HG02610 (cell line): ENCODE measurements around the gene ZBTB4.
"Not testable (repeated sequence)": the region's sequence is repeated elsewhere in the genome, so short reads cannot be mapped to it uniquely, and the experiment has no call there.

Source experiments
- ATAC-seq: cut with Tn5 transposase; IDR thresholded peaks from one replicate; pipeline ENCODE4 v1.9.1; 2021; ENCODE audit warnings: mild to moderate bottlenecking, moderate library complexity; ENCODE audit not compliant: unreplicated experiment

ZBTB4 gene

DNA sequence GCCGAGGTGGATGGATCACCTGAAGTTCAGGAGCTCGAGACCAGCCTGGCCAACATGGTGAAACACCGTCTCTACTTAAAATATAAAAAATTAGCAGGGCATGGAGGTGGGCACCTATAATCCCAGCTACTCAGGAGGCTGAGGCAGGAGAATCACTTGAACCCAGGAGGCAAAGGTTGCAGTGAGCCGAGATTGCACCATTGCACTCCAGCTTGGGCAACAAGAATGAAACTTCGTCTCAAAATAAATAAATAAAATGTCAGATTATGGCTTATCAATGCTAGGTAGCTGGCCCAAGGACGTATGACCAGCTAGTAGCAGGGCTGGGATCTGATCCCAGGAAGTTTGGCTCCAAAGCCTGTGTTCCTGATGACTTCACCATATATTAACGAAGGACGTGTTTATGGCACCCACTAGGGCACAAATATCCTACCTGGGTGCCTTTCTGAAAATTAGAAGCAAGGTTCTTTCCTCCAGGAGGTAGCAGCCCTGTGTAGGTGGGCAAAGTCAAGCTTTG lies 8.9 kb downstream of the ZBTB4 start:
- not testable (repeated sequence) for ATAC-seq

DNA sequence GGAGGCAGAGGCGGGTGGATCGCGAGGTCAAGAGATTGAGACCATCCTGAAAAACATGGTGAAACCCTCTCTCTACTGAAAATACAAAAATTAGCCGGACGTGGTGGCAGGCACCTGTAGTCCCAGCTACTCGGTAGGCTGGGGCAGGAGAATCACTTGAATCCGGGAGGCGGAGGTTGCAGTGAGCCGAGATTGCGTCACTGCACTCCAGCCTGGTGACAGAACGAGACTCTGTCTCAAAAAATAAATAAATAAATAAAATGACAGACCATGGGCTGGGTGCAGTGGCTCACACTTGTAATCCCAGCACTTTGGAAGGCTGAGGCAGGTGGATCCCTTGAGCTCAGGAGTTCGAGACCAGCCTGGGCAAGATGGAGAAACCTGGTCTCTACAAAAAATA lies 9.6 kb downstream of the ZBTB4 start:
- ATAC-seq, result not testable (repeated sequence)

DNA sequence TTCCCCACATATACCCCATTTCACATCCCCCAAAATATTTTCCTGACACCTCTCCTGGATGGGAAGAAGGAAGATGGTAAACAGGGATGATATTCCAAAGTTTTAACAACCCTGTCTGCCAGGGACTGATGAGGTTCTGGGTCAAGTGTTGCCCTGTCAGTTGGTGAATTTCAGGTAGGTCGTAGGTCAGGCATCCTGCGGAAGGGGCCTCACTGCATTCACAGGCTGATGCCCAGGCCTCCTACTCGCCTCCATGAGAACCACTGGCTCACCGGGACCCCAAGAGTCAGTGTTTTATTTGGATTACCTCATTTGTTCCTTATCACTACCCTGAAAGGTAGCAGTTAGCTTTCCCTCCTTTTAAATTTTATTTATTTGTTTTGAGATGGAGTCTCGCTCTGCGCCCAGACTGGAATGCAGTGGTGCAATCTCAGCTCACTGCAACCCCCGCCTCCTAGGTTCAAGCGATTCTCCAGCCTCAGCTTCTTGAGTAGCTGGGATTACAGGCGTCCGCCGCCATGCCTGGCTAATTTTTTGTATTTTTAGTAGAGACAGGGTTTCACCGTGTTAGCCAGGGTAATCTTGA lies 10.5 kb downstream of the ZBTB4 start:
- no peak for ATAC-seq

DNA sequence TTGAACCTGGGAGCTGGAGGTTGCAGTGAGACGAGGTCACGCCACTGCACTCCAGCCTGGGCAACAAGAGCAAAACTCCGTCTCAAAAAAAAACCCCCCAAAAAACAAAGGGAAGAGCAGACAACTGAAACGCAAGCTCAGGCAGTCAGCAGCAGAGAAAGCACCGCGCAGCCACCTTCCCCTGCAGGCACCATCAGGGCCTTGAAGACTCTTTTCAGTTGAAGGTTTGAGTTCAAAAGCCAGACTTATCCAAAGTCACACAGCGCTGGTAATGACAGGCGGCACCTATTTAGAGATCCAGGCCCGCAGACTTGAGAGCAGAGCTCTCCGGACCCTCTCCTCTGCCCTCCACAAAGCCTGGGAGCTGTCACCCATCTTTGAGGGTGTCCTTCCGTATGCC lies 11.1 kb downstream of the ZBTB4 start:
- no peak for ATAC-seq

DNA sequence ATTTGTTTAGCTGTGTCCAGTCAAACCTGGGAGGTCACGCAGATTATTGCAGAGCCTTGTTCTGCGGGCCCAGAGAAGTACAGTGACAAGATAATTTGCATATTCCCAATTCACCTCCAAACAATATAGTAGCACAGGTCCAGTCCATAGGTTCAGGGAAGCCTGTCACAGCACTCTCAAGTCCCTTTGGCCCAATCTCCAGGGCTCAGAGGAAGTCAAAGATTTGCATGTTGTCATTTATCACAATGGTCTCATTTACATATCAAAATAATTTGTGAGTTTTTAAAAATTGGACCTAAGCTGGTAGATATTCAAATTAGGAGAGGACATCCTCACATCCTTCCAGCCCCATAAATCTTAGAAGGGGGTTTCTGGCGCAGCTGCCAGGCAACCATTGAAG lies 11.9 kb downstream of the ZBTB4 start:
- no peak for ATAC-seq

- ATAC-seq, result no peak
These were observed 12.6 kb downstream of the ZBTB4 start for GRCh38 chr17:7466639-7467341.

DNA sequence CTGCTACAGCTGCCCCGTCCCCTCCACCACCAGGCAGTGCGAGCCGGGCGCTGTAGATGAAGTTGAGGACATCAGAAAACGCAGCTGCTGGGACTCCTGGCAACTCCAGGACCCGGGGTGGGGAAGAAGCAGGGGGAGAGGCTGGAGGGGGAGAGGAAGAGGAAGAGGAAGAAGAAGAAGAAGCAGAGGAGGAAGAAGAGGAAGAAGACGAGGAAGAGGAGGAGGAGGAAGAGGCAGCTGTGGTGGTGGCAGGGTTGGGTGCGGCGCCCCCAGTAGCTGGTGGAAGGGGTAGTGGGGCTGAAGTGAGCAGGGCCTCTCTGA lies 13.2 kb downstream of the ZBTB4 start:
- ATAC-seq, result no peak

GRCh38 chr17:7465597-7466275 lies 13.7 kb downstream of the ZBTB4 start:
- ATAC-seq, result no peak

DNA sequence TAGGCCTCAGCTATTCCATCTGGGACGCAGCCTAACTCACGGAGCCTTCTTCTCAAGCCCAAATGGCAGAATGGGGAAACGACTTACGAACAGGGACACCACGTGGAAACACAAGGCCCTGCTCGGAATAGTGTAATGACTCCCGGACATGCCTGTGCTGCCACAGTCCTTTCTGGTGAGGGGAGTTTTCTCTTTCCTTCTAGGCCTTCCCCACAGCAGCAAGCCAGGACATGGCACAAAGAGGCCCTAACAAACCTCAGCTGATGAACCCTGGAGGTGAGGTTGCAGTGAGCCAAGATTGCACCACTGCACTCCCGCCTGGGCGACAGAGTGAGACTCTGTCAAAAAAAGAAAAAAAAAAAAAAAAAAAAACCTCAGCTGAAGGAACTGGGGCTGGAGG lies 15.3 kb downstream of the ZBTB4 start:
- no peak for ATAC-seq

DNA sequence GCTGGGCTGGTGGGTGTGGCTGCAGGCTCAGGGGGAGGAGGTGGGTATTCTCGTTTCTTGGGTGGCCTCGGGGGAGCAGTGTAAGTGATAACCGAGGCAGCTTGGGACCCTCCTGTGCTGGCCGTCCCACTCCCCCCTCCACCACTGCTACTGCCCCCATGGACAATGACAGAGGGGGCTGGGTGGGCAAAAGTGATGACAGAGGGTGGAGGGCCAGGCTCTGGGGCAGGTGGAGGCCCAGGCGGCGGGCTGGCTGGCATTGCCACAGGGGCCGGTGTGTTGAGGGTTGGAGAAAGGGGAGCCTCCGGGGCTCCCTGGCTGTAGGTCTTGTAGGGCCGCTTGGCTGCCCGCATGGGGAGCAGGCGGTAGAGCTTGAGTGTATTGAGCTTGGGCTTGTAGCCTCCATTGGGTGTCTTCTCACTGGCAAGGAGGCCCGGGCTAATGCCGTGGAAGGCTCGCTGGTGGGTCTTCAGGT lies 16.0 kb downstream of the ZBTB4 start:
- no peak for ATAC-seq

DNA sequence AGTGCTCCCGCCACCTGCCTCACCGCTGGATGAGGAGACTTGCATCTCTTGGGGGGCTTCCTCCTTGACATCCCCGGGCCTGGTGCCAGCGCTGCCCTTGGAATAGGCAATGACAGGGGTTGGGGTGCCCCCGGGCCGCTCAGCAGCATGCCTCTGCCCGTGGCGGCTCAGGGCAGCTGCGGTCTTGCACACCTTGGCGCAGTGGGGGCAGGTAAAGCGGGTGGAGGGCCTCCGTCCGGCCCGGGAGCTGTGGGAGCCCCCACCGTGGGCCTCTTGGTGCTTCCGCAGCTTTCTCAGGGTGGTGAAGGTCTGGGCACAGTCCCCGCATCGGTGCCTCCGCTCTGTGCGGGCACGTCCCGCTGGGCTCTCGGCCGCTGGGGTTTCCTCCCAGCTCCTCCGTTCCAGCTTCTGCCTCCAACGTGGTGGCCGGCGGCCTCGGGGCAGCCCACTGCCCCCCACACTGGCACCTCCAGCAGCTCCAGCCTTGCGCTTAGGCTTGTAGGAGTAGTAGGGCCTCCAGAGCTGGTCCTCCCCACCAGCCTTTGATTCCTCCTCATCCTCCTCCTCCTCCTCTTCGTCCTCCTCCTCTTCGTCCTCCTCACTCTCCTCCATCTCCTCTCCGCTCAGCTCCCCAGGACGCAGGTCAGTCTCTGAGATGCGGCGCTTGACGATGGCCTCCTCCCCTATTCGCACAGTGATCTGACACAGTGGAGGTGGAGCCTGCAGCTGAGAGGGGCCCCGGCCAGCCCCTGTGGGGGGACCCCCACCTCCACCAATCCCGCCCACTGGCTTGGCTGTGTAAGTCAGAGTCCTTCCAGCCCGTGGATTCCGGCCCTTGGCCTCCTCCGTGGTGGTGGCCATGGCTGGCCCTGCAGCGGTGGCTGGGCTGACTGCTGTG lies 16.7 kb downstream of the ZBTB4 start:
- ATAC-seq, result no peak

DNA sequence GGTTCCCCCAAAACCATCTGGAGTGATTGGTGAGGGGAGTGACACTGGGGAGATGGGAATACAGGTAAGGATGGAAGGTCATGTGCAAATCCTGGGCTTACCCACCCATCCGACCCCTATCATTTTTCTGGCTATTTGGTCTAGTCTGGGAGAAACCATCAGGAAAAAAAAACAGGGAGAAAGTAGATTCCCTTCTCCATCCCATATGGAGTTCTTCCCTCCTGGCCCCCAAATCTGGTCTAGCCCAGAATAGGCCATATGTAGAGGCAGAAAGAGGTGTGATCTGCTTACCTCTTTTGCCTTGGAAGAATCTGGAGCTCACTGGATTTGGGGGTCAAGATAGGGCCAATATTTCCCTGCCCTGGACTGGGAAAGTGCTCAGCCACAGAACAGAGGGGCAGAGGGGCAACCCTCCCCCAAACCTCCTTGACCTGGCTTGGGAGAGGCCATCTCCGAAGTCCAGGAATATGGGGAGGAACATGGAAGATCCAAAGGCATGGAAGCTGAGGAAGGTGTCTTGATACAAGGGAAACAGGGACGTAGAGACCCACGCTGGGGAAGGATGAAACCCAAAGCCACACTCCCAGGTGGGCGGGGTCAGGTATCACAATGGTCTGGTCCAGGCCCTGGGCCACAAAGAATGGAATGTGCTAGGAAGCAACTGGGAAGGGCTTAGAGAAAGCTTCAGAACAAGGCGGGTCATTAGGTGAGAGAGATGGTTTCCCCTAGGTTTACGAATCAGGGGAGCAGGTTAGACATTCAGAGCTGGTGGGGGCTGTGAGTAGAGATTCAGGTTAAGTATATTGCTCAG lies 18.4 kb downstream of the ZBTB4 start:
- ATAC-seq, result no peak

DNA sequence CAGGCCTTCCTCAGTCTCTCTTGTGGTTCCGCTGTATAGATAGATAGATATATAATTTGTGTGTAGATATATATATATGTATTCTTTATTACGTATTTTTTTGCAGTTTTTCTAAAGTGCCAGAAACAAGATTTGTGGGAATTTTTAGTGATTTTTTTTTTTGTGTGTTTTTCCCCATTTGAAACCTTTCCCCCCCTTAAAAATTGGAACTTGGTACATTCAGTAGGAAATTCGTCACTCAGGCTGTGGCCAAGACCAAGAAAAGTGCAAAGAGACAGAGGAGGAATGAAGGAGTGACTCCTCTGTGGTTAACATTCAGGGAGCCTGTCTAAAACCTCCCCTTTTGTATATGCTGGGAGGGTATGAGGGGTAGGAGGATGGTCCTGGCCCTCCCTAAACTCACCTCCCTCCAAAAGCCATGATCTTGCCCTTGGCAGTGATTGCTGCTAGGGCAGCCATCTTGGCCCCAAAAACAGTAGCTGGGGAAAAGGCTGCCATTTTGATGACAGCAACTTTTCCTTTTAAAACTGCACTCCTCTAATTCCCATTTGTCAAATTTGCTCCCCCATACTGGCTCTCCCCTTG lies 19.4 kb downstream of the ZBTB4 start:
- ATAC-seq, result no peak

- no peak for ATAC-seq
These were observed 31.0 kb downstream of the ZBTB4 start for GRCh38 chr17:7448461-7448860.

GRCh38 chr17:7445619-7445968 lies 33.8 kb downstream of the ZBTB4 start:
- ATAC-seq, result no peak

- no peak for ATAC-seq
These were observed 34.5 kb downstream of the ZBTB4 start, which contains the start of gene CHRNB1 for GRCh38 chr17:7444682-7445618. CHRNB1 (plus strand) TSS chr17:7445061; CDS start chr17:7445128, 67 bp downstream.

DNA sequence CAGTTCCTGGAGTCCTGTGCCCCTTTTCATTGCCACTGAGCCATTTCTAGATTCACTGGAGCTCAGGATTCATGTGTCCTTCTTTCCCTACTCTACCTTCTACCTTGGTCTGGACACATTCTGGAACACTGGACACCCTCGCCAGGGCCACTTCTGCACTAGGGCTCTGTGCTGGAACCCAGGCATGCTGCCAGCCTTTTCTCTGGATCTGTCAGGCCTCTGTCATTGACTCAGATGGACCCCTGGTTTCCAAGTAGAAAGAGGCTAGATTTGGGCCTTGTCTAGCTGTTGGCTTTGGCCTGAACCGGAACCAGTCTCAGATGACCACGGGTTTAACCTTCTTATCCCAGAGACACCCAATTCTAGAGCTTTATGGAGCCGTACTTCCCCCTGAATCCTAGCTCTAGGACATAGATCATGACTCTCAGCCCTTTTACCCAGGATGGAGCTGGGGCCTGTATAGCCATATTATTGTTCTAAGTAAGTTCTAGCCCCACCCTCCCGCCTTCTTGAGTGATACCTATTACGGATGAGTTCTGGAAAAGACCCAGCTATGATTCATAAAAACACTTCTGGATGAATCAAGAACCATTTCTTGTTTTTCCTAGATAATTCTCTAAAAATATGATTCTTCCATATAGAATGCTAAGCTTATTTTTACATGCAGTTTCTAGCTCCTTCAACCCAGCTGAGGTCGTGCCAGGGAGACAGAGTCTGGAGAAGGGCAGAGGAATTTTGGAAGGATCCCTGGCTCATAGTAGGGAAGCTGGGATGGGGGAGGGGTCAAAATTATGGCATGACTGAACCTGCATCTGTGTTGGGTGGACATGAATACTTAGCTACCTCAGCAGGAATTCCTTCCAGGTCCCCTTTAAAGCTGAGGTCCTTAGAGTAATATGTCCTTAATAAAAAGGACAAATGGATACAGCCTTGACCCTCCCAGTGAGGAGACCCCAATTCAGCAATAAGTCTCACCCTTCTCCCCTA lies 35.6 kb downstream of the ZBTB4 start:
- ATAC-seq, result no peak

DNA sequence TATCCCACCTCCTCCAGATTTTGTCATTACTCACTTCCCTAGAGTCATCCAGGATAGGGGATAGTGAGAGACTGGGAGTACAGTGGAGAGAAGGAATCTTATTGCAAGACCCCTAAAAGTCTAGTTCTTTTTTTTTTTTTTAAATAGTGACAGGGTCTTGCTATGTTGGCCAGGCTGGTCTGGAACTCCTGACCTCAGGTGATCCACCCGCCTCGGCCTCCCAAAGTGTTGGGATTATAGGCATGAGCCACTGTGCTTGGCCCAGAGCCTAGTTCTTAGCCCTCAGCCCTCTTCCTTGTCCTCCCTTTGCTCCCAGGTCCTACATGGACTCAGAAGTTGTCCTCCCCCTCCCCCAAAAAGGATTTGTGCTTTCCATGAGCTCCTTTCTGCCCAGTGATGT lies 37.3 kb downstream of the ZBTB4 start:
- no peak for ATAC-seq
